Measurements from ENCODE around the gene EIF4H.
A peak's percentile ranks its signal among the peaks of the same experiment; 100 is the strongest.
"Not testable (repeated sequence)": the region's sequence is repeated elsewhere in the genome, so short reads cannot be mapped to it uniquely, and the experiment has no call there.

EIF4H gene

DNA sequence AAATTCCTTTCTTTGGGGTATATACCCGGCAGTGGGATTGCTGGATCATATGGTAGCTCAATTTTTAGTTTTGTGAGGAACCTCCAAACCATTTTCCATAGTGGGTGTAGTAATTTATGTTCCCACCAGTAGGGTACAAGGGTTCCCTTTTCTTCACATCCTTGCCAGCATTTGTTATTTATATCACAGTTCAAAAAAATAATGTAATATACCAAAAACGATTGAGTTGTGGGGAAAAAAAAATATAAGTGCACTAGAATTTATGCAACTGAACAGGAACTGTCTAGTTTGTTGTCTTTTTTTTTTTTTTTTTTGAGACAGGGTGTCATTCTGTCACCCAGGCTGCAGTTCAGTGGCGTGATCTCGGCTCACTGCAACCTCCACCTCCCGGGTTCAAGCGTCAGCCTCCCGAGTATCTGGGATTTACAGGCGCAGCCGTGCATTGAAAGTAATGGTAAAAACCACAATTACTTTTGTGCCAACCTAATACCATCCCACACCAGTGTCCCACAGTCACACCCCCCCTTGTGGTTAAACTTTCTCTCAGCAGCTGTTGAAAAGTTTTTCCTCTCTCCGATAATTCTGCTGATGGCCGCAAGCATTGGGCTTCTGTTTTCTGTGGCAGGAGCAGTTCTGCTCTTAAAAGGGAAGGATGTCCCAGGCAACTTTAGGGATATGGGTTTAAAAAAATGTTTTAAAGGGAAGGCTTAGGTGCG, 28.8 kb downstream of the EIF4H start:
- no peak for DNase-seq

DNA sequence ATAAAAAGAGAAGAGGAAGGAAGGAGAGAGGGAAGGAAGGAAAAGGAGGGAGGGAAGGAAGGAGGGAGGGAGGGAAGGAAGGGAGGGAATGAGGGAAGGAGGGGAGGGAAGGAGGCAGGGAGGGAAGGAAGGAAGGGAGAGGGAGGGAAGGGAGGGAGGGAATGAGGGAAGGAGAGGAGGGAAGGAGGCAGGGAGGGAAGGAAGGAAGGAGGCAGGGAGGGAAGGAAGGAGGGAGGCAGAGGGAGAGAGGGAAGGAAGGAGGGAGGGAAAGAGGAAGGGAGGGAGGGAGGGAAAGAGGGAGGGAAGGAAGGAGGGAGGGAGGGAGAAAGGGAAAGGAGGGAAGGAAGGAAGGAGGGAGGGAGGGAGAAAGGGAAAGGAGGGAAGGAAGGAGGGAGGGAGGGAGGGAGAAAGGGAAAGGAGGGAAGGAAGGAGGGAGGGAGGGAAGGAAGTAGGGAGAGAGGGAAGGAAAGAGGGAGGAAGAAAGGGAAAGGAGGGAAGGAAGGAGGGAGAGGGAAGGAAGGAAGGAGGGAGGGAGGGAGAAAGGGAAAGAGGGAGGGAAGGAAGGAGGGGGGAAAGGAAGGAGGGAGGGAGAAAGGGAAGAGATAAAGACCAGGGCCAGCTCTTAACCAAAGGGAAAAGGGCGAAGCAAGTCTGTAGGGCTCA, 29.9 kb downstream of the EIF4H start:
- DNase-seq, result no peak

- DNase-seq, result not testable (repeated sequence)
Measured at GRCh38 chr7:74206052-74206451, 31.9 kb downstream of the EIF4H start.

DNA sequence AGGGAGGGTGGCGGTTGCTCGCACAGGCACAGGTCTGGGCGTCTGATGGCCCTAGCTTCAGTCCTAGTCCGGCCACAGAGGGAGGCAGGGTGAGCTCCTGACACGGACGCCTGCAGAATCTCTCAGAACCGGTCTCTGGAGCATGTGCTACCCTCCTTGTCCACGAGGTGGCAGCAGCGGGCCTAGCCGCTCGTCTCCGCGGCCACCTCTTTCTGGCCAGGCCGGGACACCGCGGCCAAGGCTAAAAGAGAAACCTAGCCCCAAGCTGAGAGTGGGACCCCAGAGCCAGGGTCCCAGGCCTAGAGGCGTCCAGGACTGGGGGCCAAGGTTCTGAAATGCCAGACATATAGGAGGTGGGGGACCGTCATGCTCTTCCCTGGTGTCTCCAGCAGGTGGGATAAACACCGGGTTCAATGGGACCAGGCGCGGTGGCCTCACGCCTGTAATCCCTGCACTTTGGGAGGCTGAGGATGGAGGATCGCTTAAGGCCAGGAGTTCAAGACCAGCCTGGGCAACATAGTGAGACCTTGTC, 32.5 kb downstream of the EIF4H start:
- DNase-seq, result peak; percentile 97

DNA sequence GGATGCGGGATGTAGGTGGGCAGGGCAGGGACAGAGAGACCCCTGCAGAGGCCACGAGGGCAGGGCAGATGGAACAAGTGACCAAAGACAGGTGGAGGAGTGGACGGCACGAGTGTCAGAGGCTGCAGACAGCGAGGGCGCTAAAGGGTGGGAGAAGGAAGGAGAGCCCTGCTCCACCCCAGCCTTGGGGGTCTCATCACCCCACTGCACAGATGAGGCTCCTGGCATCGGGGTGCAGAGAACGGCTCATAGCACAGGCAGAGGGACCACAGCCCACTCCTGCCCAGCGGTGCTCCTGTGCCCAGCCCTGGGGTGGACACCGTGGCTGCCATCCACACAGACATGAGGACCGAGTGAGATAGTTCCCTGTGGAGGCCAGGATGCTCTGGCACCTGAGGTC, 33.4 kb downstream of the EIF4H start:
- no peak for DNase-seq

DNA sequence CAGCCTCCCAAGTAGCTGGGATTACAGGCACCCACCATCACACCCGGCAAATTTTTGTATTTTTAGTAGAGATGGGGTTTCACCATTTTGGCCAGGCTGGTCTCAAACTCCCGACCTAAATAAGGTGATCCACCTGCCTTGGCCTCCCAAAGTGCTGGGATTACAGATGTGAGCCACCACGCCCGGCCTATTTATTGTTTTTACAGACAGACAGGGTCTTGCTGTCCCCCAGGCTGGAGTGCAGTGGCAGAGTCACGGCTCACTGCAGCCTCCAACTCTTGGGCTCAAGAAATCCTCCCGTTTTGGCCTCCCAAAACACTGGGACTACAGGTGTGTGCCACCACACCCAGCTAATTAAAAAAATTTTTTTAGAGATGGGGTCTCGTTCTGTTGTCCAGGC, 34.1 kb downstream of the EIF4H start:
- not testable (repeated sequence) for DNase-seq

DNA sequence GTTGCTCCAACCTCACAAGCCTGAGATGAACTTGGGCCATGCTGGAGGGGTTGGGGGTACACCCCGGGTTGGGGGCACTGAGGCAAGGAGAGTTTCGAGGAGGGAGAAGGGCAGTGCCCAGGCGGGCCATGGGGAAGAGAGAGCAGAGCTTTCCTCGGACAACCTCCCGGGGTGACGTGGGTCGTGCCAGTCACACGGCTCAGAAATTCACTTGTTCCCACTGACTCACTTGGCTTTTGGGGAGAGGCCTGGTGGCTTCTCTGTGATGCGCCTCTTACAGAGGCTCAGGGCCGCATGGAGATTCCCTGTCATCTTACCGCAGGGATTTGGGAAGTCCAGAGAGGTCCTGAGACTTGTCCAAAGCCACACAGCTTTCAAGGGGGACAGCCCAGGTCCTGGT, 38.5 kb downstream of the EIF4H start:
- no peak for DNase-seq

DNA sequence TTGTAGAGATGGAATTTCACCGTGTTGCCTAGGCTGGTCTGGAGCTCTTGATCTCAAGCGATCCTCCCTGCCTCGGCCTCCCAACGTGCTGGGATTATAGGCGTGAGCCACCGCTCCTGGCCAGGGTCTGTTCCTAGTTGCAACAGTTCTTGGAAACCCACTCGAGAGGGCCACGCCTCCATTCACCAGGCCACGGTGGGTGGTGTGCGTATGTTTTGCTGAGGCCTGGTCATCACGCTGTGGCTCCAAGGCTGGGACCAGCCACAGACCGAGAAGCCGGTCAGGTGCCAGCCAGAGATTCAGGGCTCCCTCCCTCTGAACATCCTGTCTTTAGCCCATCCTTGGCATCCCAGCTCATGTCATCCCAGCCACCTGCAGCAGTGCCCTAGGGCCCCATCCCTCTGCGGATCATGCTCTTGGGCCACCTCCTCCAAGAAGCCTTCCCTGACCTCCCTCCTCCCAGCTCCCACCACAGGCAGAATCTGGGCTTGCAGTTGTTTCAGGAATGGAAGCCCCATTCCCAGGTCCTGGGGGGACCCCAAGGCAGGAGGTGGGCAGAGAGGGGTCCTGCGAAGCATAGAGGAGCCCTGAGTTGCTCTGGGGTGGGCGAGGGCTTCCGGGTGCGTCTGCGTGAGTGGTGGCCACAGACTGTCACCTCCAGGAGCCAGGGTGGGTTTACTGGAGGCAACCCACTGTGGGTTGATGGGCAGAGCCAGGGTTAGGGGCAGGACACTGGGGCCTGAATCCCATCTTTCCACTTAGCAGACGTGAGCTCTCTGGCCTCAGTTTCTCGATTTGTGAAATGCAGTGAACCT, 40.9 kb downstream of the EIF4H start:
- no peak for DNase-seq

DNA sequence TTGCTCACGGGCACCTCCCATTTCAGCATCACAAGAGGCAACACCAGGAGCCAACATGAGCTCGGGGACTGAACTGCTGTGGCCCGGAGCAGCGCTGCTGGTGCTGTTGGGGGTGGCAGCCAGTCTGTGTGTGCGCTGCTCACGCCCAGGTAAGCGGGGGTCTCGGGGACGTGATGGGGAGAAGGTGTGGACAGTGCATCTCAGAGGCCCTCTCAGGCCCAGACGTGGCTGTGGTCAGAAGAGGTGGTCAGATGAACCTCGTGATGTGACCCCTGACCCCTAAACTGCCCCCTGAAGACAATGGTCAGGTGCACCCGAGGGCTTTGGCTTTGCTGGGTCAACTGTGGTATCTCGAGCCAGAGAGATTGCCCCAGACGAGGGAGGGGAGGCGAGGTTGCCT, 41.8 kb downstream of the EIF4H start:
- no peak for DNase-seq

DNA sequence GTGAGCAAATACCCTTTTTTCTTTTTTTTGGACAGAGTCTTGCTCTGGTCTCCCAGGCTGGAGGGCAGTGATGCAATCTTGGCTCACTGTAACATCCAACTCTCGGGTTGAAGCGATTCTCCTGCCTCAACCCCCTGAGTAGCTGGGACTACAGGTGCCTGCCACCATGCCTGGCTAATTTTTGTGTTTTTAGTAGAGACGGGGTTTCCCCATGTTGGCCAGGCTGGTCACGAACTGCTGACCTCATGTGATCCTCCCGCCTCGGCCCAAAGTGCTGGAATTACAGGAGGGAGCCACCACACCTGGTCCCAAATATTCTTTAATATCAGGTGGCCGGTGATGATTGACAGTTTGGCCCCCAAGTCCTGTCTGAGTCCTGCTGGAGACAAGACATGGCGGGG, 42.2 kb downstream of the EIF4H start:
- no peak for DNase-seq

DNA sequence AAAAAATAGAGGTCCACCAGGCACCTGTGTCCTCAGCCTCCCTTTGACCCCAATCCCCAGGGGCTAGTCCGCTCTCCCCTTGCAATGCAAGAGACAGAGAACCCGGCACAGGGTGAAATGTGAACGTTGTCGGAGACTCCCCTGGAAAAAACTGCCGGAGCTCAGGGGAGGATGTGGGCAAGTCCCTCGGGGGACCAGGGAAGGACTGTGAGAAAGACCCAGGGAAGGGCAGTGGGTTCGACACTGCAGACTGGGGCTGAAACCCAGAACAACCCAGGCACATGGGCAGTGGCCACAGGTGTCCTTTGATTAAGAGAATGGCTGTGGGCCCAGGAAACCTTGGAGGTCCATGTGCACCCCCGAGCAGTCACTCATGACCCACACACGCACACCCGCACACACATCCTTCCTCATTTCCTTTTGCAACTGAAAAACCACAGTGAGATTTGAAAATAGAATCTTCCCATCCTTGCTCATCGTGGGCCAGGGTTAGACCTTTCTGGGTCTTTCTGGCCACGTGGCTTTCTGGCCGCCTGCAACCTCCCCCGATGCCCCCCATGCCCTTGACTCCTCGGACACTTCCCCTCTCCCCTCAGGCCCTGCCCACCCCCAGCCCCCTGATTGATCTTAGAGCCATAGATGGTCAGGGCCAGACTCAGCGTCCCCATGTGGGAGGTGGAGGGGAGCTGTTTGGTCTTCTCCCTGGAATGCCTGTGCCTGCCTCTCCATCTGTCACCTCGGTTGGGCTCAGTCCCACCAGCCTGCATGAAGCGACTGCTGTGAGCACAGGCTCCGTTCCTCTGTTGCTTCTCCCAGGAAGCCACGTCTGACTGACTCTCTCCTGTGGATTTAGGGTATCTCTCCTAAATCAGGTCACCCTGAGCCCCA, 43.5 kb downstream of the EIF4H start:
- no peak for DNase-seq

DNA sequence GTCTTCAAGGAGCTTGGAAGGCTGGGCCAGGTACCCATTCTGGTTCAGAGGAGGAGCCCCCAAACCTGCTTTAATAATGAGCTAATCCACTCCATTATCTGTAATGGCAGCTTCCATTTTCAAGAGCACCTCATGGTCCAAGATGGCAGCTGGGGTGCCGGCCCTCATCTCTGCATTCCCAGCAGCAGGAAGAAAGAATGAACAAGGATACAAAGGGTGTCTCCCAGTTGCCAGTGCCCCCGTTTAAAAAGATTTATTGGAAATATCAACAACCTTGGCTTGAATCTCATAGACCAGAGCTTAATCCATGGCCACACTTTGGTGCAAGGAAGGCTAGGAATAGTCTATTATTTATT, 44.2 kb downstream of the EIF4H start:
- no peak for DNase-seq

DNA sequence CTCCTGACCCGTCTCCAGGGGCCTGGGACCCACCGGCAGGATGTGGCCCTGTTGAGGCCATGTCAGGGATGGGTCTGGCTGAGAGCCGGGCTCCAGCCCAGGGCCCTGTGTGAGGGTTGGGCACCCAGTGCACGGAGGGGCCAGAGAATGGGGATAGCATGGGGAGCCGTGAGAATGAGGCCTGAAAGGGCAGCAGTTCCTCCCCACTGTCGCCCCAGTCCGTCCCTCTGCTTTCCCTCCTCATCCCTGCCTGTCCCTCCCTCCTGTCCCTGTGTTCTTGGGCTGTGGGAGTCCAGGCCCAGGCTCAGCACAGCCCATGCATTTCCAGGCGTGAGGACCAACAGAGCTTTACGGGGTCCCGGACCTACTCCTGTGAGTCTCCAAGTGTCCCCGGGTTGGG, 45.3 kb downstream of the EIF4H start:
- no peak for DNase-seq

GRCh38 chr7:74220229-74220628, 46.1 kb downstream of the EIF4H start:
- no peak for DNase-seq

DNA sequence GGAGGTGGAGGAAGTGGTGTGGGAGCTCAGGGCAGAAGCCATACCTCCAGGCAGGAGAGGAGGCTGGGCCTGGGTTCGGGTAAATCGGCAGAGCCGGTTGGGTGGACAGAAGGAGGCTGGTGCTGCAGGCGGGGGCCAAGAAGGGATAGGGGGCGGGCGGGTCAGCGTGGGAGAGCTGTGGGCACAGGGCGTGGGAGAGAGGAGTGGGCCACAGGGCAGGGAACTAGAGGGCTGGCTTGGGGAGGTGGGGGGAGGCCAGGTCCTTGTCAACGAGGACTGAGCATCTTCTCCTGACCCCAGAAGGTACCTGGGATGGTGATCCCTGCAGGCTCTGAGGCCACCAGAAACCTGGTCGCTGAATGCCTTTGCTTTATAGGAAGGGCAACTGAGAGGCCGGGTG, 47.6 kb downstream of the EIF4H start:
- DNase-seq, result no peak

DNA sequence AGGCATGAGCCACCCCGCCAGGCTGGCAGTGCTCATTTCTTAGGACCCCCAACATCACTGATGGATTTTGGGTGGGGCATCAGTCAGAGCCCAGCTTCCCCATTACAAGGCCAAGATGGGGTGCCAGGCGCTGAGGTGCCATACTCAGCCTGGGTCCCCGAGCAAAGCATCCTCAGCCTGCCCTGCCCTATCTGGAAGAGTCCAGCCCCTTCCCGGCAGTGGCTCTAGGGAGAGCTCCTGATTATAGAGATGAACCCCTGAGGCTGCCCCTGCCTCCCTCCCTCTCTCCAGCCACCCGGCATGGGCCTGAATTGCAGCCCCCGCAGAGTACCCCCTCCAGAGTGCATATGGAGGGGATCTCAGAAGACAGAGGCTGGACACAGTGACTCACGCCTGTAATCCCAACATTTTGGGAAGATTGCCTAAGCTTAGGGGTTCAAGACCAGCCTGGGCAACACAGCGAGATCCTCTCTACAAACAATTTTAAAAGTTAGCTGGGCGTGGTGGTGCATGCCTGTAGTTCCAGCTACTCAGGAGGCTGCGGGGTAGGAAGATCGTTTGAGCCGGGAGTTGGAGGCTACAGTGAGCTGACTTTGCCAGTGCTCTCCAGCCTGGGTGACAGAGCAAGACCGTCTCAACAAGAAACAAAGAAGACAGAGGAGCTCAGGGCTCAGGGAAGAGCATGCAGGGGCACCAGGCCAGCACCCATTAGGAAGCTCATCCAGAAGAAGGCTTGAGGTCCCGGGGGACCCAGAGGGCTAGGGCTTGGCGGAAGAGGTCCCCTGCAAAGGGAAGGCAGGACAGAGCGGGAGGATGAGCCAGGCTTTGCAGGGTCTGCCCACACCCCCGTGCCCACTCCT, 48.9 kb downstream of the EIF4H start:
- DNase-seq, result no peak

DNA sequence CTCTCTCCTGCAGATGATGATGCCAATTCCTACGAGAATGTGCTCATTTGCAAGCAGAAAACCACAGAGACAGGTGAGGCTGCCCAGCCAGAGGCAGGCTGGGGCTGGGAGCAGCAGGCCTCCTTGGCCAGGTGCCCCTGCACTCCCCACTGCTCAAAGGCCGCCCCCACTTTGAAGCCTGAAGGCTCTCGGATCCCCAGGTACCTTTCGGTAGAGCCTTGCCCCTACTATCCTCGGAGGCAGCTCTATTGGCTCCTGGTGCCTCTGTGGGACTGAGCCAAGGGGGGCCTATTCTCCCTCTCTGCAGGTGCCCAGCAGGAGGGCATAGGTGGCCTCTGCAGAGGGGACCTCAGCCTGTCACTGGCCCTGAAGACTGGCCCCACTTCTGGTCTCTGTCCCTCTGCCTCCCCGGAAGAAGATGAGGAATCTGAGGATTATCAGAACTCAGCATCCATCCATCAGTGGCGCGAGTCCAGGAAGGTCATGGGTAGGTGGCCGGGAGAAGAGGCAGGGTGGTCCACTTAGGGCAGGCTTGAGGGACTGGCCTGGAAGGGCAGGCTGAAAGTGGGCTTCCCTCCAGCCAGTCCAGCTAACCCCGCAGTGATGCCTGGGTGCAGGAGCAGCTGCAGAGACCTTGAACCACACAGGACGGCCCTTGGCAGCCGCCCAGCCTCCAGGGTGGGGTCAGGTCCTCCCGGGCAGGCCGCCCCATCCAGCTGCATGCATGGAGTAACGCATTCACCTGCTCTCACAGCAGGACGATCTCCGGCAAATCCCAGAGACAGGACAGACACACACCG, 49.8 kb downstream of the EIF4H start:
- no peak for DNase-seq

GRCh38 chr7:74224511-74224832, 50.3 kb downstream of the EIF4H start:
- no peak for DNase-seq

GRCh38 chr7:74224907-74225306, 50.8 kb downstream of the EIF4H start:
- not testable (repeated sequence) for DNase-seq

GRCh38 chr7:74225400-74225799, 51.2 kb downstream of the EIF4H start:
- no peak for DNase-seq

DNA sequence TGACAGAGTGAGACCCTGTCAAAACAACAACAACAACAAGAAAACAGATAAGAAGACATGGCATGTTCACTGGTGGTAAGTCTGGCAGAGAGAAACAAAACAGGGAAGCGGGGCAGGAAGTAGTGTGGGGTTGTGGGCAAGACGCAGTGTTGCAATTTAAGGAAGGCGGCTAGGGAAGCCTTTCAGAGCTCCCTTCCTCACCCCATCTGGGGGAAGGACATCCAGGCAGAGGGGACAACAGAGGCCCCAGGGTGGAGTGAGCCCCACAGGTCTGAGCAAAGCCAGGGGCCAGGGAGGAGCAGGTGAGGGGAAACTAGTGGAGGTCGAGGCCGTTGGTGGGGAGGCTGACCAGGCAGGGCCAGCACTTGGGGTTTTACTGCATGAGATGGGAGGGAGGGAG, 52.5 kb downstream of the EIF4H start:
- no peak for DNase-seq

Data from activated CD8-positive, alpha-beta memory T cell treated with anti-CD3 and anti-CD28 coated beads, Interleukin-2, amount 50 U/mL, for 48 hours (primary cell).